ENCODE data around the gene MCRIP1. TPM values are rescaled to one million over a fixed set of nuclear protein-coding genes. Genes with fewer than 3 reads are reported as not detected.

MCRIP1 gene
- total and polyA plus RNA-seq, 2 of the 8 experiments (the other 6 are each of a cell fraction or from before 2014, with no cell fraction given) = 103 to 151 TPM

- TF ChIP-seq CHD7 (IDR thresholded peaks at IDR 0.05; ENCODE audit: insufficient replicate concordance, low read length) (no peak), SAP30 (IDR thresholded peaks at IDR 0.05; ENCODE audit: insufficient read depth, insufficient replicate concordance, low read length) (no peak), RNF2 (IDR thresholded peaks at IDR 0.05; ENCODE audit: borderline replicate concordance, low read depth, low read length, missing control alignments, poor library complexity, severe bottlenecking) (no peak), ZNF274 (IDR thresholded peaks at IDR 0.05; ENCODE audit: borderline replicate concordance, extremely low read depth, low read length) (no peak), EZH2 (IDR thresholded peaks at IDR 0.05; ENCODE audit: low read depth, low read length, severe bottlenecking) (no peak), HDAC2 (IDR thresholded peaks at IDR 0.05; ENCODE audit: borderline replicate concordance in 1 of 2, low read depth in 2 of 2, low read length in 2 of 2) (no peak; a peak in 1 of 4 replicates), SIX5 (IDR thresholded peaks at IDR 0.05; ENCODE audit: low read depth, low read length) (no peak), POU5F1 (IDR thresholded peaks at IDR 0.05; ENCODE audit: low read depth, low read length) (no peak)
Measured at GRCh38 chr17:81859906-81860755, 27.0 kb upstream of the MCRIP1 start, which contains the start of gene P4HB (continued).

Measured in H1 (cell line).